Fibroblast of the aortic adventitia (primary cell): ENCODE results near the gene KATNAL1. TPM values are rescaled to one million over a fixed set of nuclear protein-coding genes. Genes with fewer than 3 reads are reported as not detected.

ENCODE experiments used
- DNase-seq: peaks from one replicate; pipeline ENCODE4 v3.0.0-alpha.2; 2010; ENCODE audit warnings: low read depth
- H3K4me3 ChIP-seq: 2 replicates; pipeline ENCODE4 v1.5.1; 2011; ENCODE audit warnings: low read depth, mild to moderate bottlenecking, control low read depth, low read length, moderate library complexity
- total RNA-seq: library from RNA; depleted of rRNA; stranded (reverse); fragments of >200 nt; gene quantifications from 2 replicates; pipeline ENCODE4 v1.2.3, GENCODE V29; 2012; ENCODE audit warnings: low replicate concordance
- TF ChIP-seq, protein P1 (sequence below): IDR thresholded peaks from 2 replicates; pipeline ENCODE4 v1.5.1; 2011; ENCODE audit warnings: mild to moderate bottlenecking, low read length, control low read depth, inconsistent platforms; ENCODE audit not compliant: insufficient read depth

KATNAL1 gene
- total RNA-seq, 1 donor: 38.7 TPM

GRCh38 chr13:30158774-30159445 lies 148.4 kb downstream of the KATNAL1 start:
- TF ChIP-seq, protein P1, sequence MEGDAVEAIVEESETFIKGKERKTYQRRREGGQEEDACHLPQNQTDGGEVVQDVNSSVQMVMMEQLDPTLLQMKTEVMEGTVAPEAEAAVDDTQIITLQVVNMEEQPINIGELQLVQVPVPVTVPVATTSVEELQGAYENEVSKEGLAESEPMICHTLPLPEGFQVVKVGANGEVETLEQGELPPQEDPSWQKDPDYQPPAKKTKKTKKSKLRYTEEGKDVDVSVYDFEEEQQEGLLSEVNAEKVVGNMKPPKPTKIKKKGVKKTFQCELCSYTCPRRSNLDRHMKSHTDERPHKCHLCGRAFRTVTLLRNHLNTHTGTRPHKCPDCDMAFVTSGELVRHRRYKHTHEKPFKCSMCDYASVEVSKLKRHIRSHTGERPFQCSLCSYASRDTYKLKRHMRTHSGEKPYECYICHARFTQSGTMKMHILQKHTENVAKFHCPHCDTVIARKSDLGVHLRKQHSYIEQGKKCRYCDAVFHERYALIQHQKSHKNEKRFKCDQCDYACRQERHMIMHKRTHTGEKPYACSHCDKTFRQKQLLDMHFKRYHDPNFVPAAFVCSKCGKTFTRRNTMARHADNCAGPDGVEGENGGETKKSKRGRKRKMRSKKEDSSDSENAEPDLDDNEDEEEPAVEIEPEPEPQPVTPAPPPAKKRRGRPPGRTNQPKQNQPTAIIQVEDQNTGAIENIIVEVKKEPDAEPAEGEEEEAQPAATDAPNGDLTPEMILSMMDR: peak; percentile 68
- no peak overlapping the region for H3K4me3 ChIP-seq
- DNase-seq: peak; percentile 91

DNA sequence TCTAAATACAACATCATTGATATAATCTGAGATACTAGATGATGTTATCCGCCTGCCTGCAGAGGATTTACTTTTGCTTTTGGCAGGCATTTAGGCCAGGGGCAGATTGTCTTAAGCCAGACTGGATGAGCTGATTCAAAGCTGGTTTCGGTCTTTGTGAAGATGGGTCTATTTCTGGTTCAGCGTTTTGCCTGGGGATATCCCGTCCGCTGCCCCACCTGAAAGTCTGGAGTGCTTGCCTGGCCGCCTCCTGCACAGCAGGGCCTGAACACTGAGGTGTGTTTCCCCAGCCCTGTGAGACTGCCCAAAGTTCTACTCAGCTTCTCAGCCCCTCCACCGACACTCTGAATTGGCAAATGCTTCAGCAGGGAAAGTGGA lies 149.7 kb downstream of the KATNAL1 start:
- no peak overlapping the region for H3K4me3 ChIP-seq
- no peak for DNase-seq
- TF ChIP-seq, protein P1: no peak

DNA sequence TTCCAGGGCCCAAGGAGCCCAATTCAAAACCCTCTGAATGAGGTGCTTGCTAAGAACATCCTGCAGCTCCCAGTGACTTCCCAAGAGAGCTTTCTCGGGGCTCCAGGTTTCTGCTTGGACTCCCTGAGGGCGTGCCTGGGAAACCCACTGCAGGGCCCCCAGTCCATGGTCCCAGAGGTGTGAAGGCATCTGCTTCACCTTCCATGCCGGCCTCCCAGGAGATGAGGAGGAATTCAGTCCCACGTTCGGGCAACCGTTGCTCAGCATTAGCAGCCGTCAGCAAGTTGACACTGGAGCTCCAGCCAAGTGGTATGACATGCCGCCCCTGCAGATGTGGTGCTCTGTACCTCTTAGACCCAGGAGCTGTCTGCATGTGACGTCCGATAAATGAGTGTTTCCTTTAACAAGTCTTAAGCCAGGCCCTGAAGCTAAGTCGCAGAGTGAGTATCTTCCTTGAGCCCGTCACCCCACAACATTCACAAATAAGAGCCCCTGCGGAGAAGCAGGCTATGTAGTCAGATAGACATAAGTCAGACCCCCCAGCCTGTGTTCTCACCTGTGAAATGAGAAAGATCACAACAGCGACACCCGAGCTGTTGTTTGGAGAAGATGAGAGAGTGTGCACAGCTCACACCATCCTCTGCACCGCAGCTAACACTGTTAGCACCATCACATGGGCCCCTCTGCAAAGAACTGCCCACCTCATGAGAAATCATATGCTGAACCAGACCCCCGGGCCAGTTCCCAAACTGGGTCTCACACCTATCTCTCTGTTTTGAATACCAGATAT lies 150.3 kb downstream of the KATNAL1 start:
- TF ChIP-seq, protein P1: no peak
- no peak for DNase-seq
- H3K4me3 ChIP-seq: no peak overlapping the region

- H3K4me3 ChIP-seq: no peak overlapping the region
- DNase-seq: no peak
These were observed 151.1 kb downstream of the KATNAL1 start for GRCh38 chr13:30156270-30156669.

GRCh38 chr13:30154931-30155330 lies 152.4 kb downstream of the KATNAL1 start:
- no peak for DNase-seq
- H3K4me3 ChIP-seq: no peak overlapping the region
- TF ChIP-seq, protein P1: no peak

More at GRCh38 chr13:30156270-30156669, 151.1 kb downstream of the KATNAL1 start:
- TF ChIP-seq, protein P1: no peak

GRCh38 chr13:30154531-30154930 lies 152.8 kb downstream of the KATNAL1 start:
- DNase-seq: no peak
- TF ChIP-seq, protein P1: no peak
- no peak overlapping the region for H3K4me3 ChIP-seq
